ENCODE data around the gene INSRR. TPM values are rescaled to one million over a fixed set of nuclear protein-coding genes. Genes with fewer than 3 reads are reported as not detected.

The INSRR gene
- total RNA-seq, 4 donors from 2014 or later = under 0.01 TPM; not detected in 3

DNA sequence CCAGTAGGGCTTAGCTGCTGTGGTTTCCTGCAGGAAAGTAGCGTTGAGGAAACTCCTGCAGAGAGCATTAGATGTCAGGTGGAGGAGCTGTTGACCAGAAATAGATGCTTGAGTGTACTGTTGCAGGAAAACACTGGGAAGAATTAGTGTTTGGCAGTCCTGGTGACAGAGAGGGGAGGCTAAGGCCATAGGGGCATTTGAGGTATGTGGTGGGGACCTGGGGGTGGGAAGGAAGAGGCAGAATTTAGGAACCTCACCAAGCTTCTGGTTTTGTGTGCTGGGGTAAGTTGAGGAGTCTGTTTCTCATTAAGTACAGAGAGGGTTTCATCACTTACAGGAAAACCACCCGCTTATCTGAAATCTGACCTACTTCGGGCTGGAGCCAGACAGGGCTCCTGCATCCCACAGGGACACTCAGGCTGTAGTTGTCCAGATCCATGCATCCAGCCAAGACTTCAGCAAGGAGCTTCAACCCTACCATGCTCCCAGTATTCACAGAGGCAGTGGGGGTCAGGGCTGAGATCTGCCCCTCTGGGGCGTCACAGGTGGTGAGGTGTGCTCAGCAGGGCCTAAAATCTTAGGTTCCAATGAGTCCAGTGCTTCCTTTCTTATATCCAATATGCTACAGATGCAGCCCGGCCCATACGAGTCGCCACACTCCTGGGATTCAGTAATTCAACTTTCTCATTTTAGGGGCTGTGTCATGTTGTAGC is 57.4 kb downstream of the INSRR start:
- H3K36me3 ChIP-seq = peaks cover 4 to 63% of the 10 kb centered on the region in 2 donors
- no peaks in the 10 kb centered on the region for H3K27me3 ChIP-seq
- 57 to 59% methylated on average over 1 to 7 of the region's 7 CpGs for WGBS, 2 donors (ENCODE audit: low coverage in 1 of 2)
- no peaks in the 10 kb centered on the region for H3K9me3 ChIP-seq
- H3K4me3 ChIP-seq = no peak overlapping the region
- no peak for TF ChIP-seq EP300 (IDR thresholded peaks at IDR 0.05)
- no peak for TF ChIP-seq POLR2A (IDR thresholded peaks at IDR 0.05)
- TF ChIP-seq POLR2AphosphoS5 (IDR thresholded peaks at IDR 0.05) = no peak
- ATAC-seq = peak; percentile 69
- H3K4me1 ChIP-seq = peaks cover 0 to 35% (median 16%) of the 10 kb centered on the region in 3 donors
- no peak overlapping the region for H3K27ac ChIP-seq

DNA sequence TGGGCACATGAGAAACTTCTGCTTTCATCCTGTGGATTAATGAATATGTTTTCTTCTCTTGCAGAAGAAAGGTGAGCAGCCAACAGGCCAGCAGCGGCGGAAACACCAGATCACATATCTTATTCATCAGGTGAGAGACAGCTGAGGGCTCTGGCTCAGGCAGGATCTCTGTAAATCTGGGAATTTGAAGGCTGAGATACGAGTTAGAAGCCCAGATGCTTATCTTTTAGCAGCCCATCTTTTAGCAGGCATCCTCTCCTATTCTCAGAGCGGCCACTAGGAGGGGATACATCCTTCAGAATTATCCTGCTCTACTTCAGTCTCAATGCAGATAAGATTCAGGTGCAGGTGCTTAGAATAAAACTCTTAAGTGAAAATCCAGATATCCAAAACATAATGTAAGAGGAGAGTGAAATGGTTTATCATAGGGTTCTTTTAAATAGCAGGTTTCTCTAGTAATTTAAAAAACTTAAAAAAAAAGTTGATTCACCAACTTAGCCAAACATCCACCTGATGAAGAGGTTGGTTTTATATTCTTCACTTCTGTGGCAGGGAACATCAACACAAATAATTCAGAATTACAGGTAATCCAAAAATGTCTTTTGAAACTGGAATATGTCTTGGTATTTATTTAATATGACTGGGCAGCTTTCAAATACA is 61.6 kb downstream of the INSRR start:
- no peaks in the 10 kb centered on the region for H3K9me3 ChIP-seq
- peaks cover 0 to 9% (median 0%) of the 10 kb centered on the region in 3 donors for H3K4me1 ChIP-seq
- 53% methylated on average over 4 of the region's 4 CpGs; no CpG with 5 or more reads in 1 of the 2 donors for WGBS, 2 donors (ENCODE audit: low coverage in 1 of 2)
- peaks cover 8 to 100% of the 10 kb centered on the region in 2 donors for H3K36me3 ChIP-seq
- H3K4me3 ChIP-seq = no peak overlapping the region
- ATAC-seq = no peak
- TF ChIP-seq POLR2A (IDR thresholded peaks at IDR 0.05) (no peak), POLR2AphosphoS5 (IDR thresholded peaks at IDR 0.05) (no peak)
- TF ChIP-seq, protein P1, sequence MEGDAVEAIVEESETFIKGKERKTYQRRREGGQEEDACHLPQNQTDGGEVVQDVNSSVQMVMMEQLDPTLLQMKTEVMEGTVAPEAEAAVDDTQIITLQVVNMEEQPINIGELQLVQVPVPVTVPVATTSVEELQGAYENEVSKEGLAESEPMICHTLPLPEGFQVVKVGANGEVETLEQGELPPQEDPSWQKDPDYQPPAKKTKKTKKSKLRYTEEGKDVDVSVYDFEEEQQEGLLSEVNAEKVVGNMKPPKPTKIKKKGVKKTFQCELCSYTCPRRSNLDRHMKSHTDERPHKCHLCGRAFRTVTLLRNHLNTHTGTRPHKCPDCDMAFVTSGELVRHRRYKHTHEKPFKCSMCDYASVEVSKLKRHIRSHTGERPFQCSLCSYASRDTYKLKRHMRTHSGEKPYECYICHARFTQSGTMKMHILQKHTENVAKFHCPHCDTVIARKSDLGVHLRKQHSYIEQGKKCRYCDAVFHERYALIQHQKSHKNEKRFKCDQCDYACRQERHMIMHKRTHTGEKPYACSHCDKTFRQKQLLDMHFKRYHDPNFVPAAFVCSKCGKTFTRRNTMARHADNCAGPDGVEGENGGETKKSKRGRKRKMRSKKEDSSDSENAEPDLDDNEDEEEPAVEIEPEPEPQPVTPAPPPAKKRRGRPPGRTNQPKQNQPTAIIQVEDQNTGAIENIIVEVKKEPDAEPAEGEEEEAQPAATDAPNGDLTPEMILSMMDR (IDR thresholded peaks at IDR 0.05) = peak in 3 of 4 experiments; percentile 56 to 64 (median 59)
- no peaks in the 10 kb centered on the region for H3K27me3 ChIP-seq
- H3K27ac ChIP-seq = no peak overlapping the region

DNA sequence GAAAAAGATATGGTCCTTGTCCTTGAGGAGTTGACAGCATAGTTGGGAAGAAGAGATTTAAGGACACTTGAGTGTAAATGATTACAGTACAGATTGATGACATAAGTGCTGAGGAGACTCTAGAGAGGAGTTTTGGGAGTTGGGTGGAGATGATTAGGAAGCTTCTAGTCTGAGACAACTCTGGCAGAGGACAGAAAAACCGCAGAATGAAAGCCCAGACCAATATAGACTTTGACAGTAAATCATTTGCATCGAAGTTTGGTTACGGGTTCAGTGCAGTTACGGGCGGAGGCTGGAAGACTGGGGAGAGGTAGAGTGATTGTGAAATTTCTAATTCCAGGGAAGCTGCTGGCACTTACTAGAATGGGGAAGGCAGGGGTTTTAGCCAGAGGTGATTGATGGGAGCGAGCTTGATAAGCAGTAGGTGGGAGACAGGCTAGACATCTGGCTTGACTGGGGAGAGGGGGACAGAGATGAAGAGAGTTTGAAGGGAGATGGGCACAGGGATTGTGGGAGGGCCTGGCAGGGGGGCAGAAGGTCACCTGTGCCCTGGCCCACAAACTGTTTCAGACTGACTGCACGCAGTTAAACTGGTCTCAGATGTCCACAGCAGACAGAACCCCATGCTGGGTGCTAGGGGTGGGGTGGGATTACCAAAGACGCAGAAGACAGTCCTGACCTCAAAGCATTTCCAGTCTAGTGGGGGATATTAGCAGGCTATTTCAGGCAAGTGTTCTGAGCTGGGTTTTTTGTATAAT is 62.4 kb downstream of the INSRR start:
- TF ChIP-seq POLR2A (IDR thresholded peaks at IDR 0.05) = no peak
- TF ChIP-seq, protein P1 (IDR thresholded peaks at IDR 0.05) = no peak
- TF ChIP-seq EP300 (IDR thresholded peaks at IDR 0.05) = no peak
- no peak for TF ChIP-seq POLR2AphosphoS5 (IDR thresholded peaks at IDR 0.05)
- Histone ChIP-seq H3K4me3 (no peak overlapping the region), H3K9me3 (no peaks in the 10 kb centered on the region), H3K27ac (no peak overlapping the region), H3K4me1 (peaks cover 0 to 5% (median 0%) of the 10 kb centered on the region in 3 donors), H3K36me3 (peaks cover 8 to 100% of the 10 kb centered on the region in 2 donors), H3K27me3 (no peaks in the 10 kb centered on the region)
- ATAC-seq = no peak
- WGBS, 2 donors (ENCODE audit: low coverage in 1 of 2) = 79 to 90% methylated on average over 7 to 8 of the region's 8 CpGs

DNA sequence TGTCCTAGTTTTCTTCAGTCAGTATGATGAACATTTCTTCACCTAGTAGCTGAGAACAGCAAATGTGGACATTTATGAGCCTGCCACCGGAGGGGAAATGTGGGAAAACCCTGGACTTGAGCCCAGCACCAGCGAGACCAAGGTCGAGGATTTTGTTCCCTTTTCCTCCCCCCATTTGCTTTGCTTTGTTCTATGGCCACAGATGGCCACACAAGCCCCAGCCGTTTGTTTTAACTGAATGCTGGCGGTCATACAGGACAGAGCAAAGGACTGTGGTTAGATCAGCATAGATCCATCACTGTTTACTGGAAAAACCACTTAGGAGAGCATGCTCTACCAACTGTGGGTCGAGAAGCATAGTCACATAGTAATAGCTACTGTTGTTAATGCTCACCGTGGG is 63.1 kb downstream of the INSRR start:
- TF ChIP-seq, protein P1 (IDR thresholded peaks at IDR 0.05) = no peak
- TF ChIP-seq POLR2A (IDR thresholded peaks at IDR 0.05) = no peak
- H3K36me3 ChIP-seq = peaks cover 8 to 100% of the 10 kb centered on the region in 2 donors
- no peaks in the 10 kb centered on the region for H3K27me3 ChIP-seq
- no peak overlapping the region for H3K4me3 ChIP-seq
- no peaks in the 10 kb centered on the region for H3K9me3 ChIP-seq
- H3K4me1 ChIP-seq = no peaks in the 10 kb centered on the region
- H3K27ac ChIP-seq = no peak overlapping the region
- 52 to 53% methylated on average over 7 of the region's 7 CpGs for WGBS, 2 donors (ENCODE audit: low coverage in 1 of 2)
- ATAC-seq = no peak

DNA sequence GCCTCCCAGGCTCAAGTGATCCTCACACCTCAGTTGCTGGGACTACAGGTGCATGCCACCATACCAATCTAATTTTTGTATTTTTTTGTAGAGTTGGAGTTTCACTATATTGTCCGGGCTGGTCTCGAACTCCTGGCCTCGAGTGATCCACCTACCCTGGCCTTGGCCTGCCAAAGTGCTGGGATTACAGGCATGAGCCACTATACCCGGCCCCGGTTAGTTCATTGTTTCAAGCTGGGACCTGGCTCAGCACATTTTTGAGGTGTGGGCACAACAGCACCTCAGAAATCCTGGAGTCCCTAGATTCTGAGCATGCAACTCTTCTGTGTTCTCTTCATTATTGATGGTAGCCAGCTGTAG is 63.6 kb downstream of the INSRR start:
- 90 to 95% methylated on average over 2 to 4 of the region's 5 CpGs for WGBS, 2 donors (ENCODE audit: low coverage in 1 of 2)
- Histone ChIP-seq H3K36me3 (peaks cover 5 to 100% of the 10 kb centered on the region in 2 donors), H3K4me1 (no peaks in the 10 kb centered on the region), H3K27me3 (no peaks in the 10 kb centered on the region), H3K4me3 (no peak overlapping the region), H3K9me3 (no peaks in the 10 kb centered on the region), H3K27ac (no peak overlapping the region)
- ATAC-seq = no peak
- TF ChIP-seq POLR2AphosphoS5 (IDR thresholded peaks at IDR 0.05) (no peak), EP300 (IDR thresholded peaks at IDR 0.05) (no peak)

Measured in gastroesophageal sphincter (tissue), 4 donors.